Urothelium cell line (cell line): ENCODE measurements around the gene MYEOV.

Source experiments
- DNase-seq: peaks from one replicate; pipeline ENCODE4 v3.0.0; 2011; ENCODE audit warnings: low spot score, mixed read lengths
- FAIRE-seq: peaks from 2 replicates; lab custom pipeline; 2011; peaks lifted over from hg19 to GRCh38; lab: Jason Lieb, UNC

The MYEOV gene

GRCh38 chr11:69312453-69313404 lies 18.8 kb downstream of the MYEOV start:
- DNase-seq (no peak), FAIRE-seq (no peak)

GRCh38 chr11:69313992-69314391 lies 20.0 kb downstream of the MYEOV start:
- FAIRE-seq (no peak), DNase-seq (no peak)

GRCh38 chr11:69314555-69314954 lies 20.6 kb downstream of the MYEOV start:
- DNase-seq (no peak), FAIRE-seq (no peak)

GRCh38 chr11:69316956-69317355 lies 23.0 kb downstream of the MYEOV start:
- no peak for DNase-seq
- no peak for FAIRE-seq

- no peak for DNase-seq
- no peak for FAIRE-seq
Observed at GRCh38 chr11:69317401-69318092, 23.6 kb downstream of the MYEOV start.

GRCh38 chr11:69318093-69318420 lies 24.1 kb downstream of the MYEOV start:
- no peak for FAIRE-seq
- DNase-seq: no peak

GRCh38 chr11:69319255-69320106 lies 25.5 kb downstream of the MYEOV start:
- FAIRE-seq: no peak
- no peak for DNase-seq

- FAIRE-seq: no peak
- no peak for DNase-seq
Observed at GRCh38 chr11:69320326-69320725, 26.4 kb downstream of the MYEOV start.

GRCh38 chr11:69320756-69321741 lies 27.1 kb downstream of the MYEOV start:
- peak; percentile 38 for DNase-seq
- FAIRE-seq: peak; percentile 27

GRCh38 chr11:69321877-69322361 lies 28.0 kb downstream of the MYEOV start:
- DNase-seq: peak; percentile 76
- FAIRE-seq: peak; percentile 5

GRCh38 chr11:69325446-69325845 lies 31.5 kb downstream of the MYEOV start:
- DNase-seq: no peak
- FAIRE-seq: no peak

- FAIRE-seq (no peak), DNase-seq (no peak)
Observed at GRCh38 chr11:69326622-69327219, 32.8 kb downstream of the MYEOV start.

GRCh38 chr11:69327741-69328191 lies 33.8 kb downstream of the MYEOV start:
- no peak for FAIRE-seq
- no peak for DNase-seq

GRCh38 chr11:69328231-69328630 lies 34.3 kb downstream of the MYEOV start:
- FAIRE-seq (no peak), DNase-seq (no peak)

- FAIRE-seq (no peak), DNase-seq (no peak)
Observed at GRCh38 chr11:69329581-69329980, 35.6 kb downstream of the MYEOV start.

GRCh38 chr11:69330330-69330729 lies 36.4 kb downstream of the MYEOV start:
- no peak for FAIRE-seq
- no peak for DNase-seq

GRCh38 chr11:69333149-69333710 lies 39.3 kb downstream of the MYEOV start:
- DNase-seq (no peak), FAIRE-seq (no peak)

GRCh38 chr11:69333879-69334278 lies 39.9 kb downstream of the MYEOV start:
- DNase-seq (no peak), FAIRE-seq (no peak)
